HG02938 (cell line): ENCODE measurements around the gene ZNF10.

Source experiments
- ATAC-seq: cut with Tn5 transposase; IDR thresholded peaks from one replicate; pipeline ENCODE4 v1.9.1; 2021; ENCODE audit warnings: mild to moderate bottlenecking, moderate library complexity; ENCODE audit not compliant: unreplicated experiment

Gene ZNF10

GRCh38 chr12:133130038-133130807 lies at the start of gene ZNF10, which contains the start of gene ZNF891:
Gene ZNF10 (plus strand): TSS chr12:133130627. CDS start chr12:133144493, 13,866 bp downstream.
Gene ZNF891 (minus strand): TSS chr12:133130274. CDS start chr12:133121918, 8,356 bp downstream.
- ATAC-seq, result peak; percentile 92

GRCh38 chr12:133081159-133081780 lies 49.2 kb upstream of the ZNF10 start:
- no peak for ATAC-seq

- no peak for ATAC-seq
Measured at GRCh38 chr12:133083345-133083744, 47.1 kb upstream of the ZNF10 start.

- ATAC-seq, result no peak
Measured at GRCh38 chr12:133105620-133106019, 24.8 kb upstream of the ZNF10 start.

GRCh38 chr12:133106253-133106652 lies 24.2 kb upstream of the ZNF10 start:
- no peak for ATAC-seq

GRCh38 chr12:133107121-133107520 lies 23.3 kb upstream of the ZNF10 start:
- ATAC-seq, result no peak

- ATAC-seq, result no peak
Measured at GRCh38 chr12:133108150-133108549, 22.3 kb upstream of the ZNF10 start.

GRCh38 chr12:133120385-133121191 lies 9.8 kb upstream of the ZNF10 start:
- ATAC-seq, result no peak

GRCh38 chr12:133124674-133125073 lies 5.8 kb upstream of the ZNF10 start:
- no peak for ATAC-seq

- ATAC-seq, result peak; percentile 15
Measured at GRCh38 chr12:133129368-133130037, 924 bp upstream of the ZNF10 start.

GRCh38 chr12:133130808-133131128 lies 341 bp downstream of the ZNF10 start:
- ATAC-seq, result no peak

- no peak for ATAC-seq
Measured at GRCh38 chr12:133135747-133136146, 5.3 kb downstream of the ZNF10 start.

GRCh38 chr12:133145981-133146380 lies 15.6 kb downstream of the ZNF10 start:
- no peak for ATAC-seq

- no peak for ATAC-seq
Measured at GRCh38 chr12:133156125-133156690, 25.8 kb downstream of the ZNF10 start.

GRCh38 chr12:133165776-133166175 lies 35.3 kb downstream of the ZNF10 start:
- ATAC-seq, result no peak

GRCh38 chr12:133172491-133172890 lies 42.1 kb downstream of the ZNF10 start:
- no peak for ATAC-seq

GRCh38 chr12:133174901-133175300 lies 44.5 kb downstream of the ZNF10 start:
- ATAC-seq, result no peak

GRCh38 chr12:133180669-133181068 lies 50.2 kb downstream of the ZNF10 start:
- ATAC-seq, result no peak

GRCh38 chr12:133181238-133181959 lies 51.0 kb downstream of the ZNF10 start, which contains the start of gene ZNF268:
Gene ZNF268 (plus strand): TSS chr12:133181495. CDS start chr12:133181998, 503 bp downstream.
- peak; percentile 97 for ATAC-seq

GRCh38 chr12:133190176-133190575 lies 59.7 kb downstream of the ZNF10 start:
- no peak for ATAC-seq
